Neural cell (in vitro differentiated cells): ENCODE results near the gene ABCA6. TPM values are rescaled to one million over a fixed set of nuclear protein-coding genes. Genes with fewer than 3 reads are reported as not detected.

Source experiments
- H2AFZ ChIP-seq: fragments of 200-600, 300-800 bp; sonication (generic), shearing (Covaris generic); 2 replicates; pipeline ENCODE4 v1.6.0; 2014; ENCODE audit warnings: low read depth, mild to moderate bottlenecking, antibody characterized with exemption, low read length, moderate library complexity
- H3F3A ChIP-seq: fragments of 200-600 bp; shearing (Covaris generic); 2 replicates; pipeline ENCODE4 v1.6.1; 2016; ENCODE audit warnings: mild to moderate bottlenecking, moderate library complexity, mixed read lengths, antibody characterized with exemption, low read length; ENCODE audit not compliant: insufficient read depth, poor library complexity, severe bottlenecking
- H3K27ac ChIP-seq: fragments of 200-600, 300-800 bp; sonication (generic), shearing (Covaris generic); 2 replicates; pipeline ENCODE4 v1.5.1; 2014; ENCODE audit warnings: mild to moderate bottlenecking, low read length, moderate library complexity
- H3K27me3 ChIP-seq: fragments of 300-800, 200-600 bp; sonication (generic), shearing (Covaris generic); 2 replicates; pipeline ENCODE4 v1.6.0; 2014; ENCODE audit warnings: mild to moderate bottlenecking, low read depth, low read length, moderate library complexity; ENCODE audit not compliant: insufficient read depth
- H3K36me3 ChIP-seq: fragments of 300-800, 200-600 bp; sonication (generic), shearing (Covaris generic); 2 replicates; pipeline ENCODE4 v1.5.1; 2014; ENCODE audit warnings: mild to moderate bottlenecking, antibody characterized with exemption, low read length, moderate library complexity; ENCODE audit not compliant: insufficient read depth
- H3K4me2 ChIP-seq: fragments of 300-800, 200-600 bp; sonication (generic), shearing (Covaris generic); 2 replicates; pipeline ENCODE4 v1.6.0; 2014; ENCODE audit warnings: mild to moderate bottlenecking, low read length
- H3K4me3 ChIP-seq: fragments of 300-800, 200-600 bp; sonication (generic), shearing (Covaris generic); 2 replicates; pipeline ENCODE4 v1.5.1; 2014; ENCODE audit warnings: mild to moderate bottlenecking, low read length, moderate library complexity
- H3K79me2 ChIP-seq: fragments of 200-600 bp; shearing (Covaris generic); replicated peaks from 2 replicates; pipeline ENCODE4 v1.6.0; 2014; ENCODE audit warnings: mild to moderate bottlenecking, low read length, moderate library complexity; ENCODE audit not compliant: insufficient read depth
- H3K9ac ChIP-seq: fragments of 300-800, 200-600 bp; sonication (generic), shearing (Covaris generic); 2 replicates; pipeline ENCODE4 v1.6.1; 2016; ENCODE audit warnings: mild to moderate bottlenecking, low read length, mixed read lengths
- H3K9me2 ChIP-seq: fragments of 200-600 bp; shearing (Covaris generic); 2 replicates; pipeline ENCODE4 v1.6.1; 2016; ENCODE audit warnings: mild to moderate bottlenecking, low read length, mixed read lengths; ENCODE audit not compliant: insufficient read depth
- H3K9me3 ChIP-seq: fragments of 200-600, 300-800 bp; sonication (generic), shearing (Covaris generic); 2 replicates; pipeline ENCODE4 v1.6.1; 2016; ENCODE audit warnings: mild to moderate bottlenecking, mixed run types, low read length, moderate library complexity, mixed read lengths
- H4K20me1 ChIP-seq: fragments of 200-600 bp; shearing (Covaris generic); 2 replicates; pipeline ENCODE4 v1.6.1; 2016; ENCODE audit warnings: mild to moderate bottlenecking, mixed run types; ENCODE audit not compliant: insufficient read depth
- EP300 ChIP-seq: fragments of 450-650 bp; conservative IDR thresholded peaks from 2 replicates; pipeline ENCODE4 v1.6.1; 2014; ENCODE audit warnings: antibody characterized with exemption, mild to moderate bottlenecking, moderate library complexity; ENCODE audit not compliant: poor library complexity, severe bottlenecking
- EZH2 ChIP-seq: fragments of 200-600, 300-800 bp; shearing (Covaris generic), sonication (generic); IDR thresholded peaks from 2 replicates; pipeline ENCODE4 v1.6.1; 2014; ENCODE audit warnings: antibody characterized with exemption, low read length, borderline replicate concordance, mild to moderate bottlenecking; ENCODE audit not compliant: insufficient read depth, poor library complexity, severe bottlenecking
- MXI1 ChIP-seq: fragments of 450-650 bp; conservative IDR thresholded peaks from 2 replicates; pipeline ENCODE4 v1.6.1; 2014; ENCODE audit warnings: antibody characterized with exemption, mild to moderate bottlenecking; ENCODE audit not compliant: poor library complexity, severe bottlenecking
- POLR2AphosphoS5 ChIP-seq: IDR thresholded peaks from 2 replicates; pipeline ENCODE4 v1.6.1; 2012
- RAD21 ChIP-seq: fragments of 450-650 bp; conservative IDR thresholded peaks from 2 replicates; pipeline ENCODE4 v1.6.1; 2014; ENCODE audit warnings: antibody characterized with exemption, mild to moderate bottlenecking, moderate library complexity
- REST ChIP-seq: IDR thresholded peaks from 2 replicates; pipeline ENCODE4 v1.6.1; 2012; ENCODE audit warnings: borderline replicate concordance
- SMC3 ChIP-seq: fragments of 450-650 bp; conservative IDR thresholded peaks from 2 replicates; pipeline ENCODE4 v1.6.1; 2014; ENCODE audit warnings: antibody characterized with exemption, mild to moderate bottlenecking, moderate library complexity; ENCODE audit not compliant: poor library complexity
- TAF1 ChIP-seq: IDR thresholded peaks from 2 replicates; pipeline ENCODE4 v1.6.1; 2012; ENCODE audit warnings: low read depth
- polyA plus RNA-seq: library from polyadenylated mRNA; depleted of rRNA; stranded (reverse); fragments of >200 nt; gene quantifications from 2 replicates; pipeline ENCODE4 v1.2.3, GENCODE V29; 2014
- TF ChIP-seq, protein P1 (sequence below): fragments of 450-650 bp; IDR thresholded peaks from 2 replicates; pipeline ENCODE4 v1.5.1; 2014; ENCODE audit warnings: antibody characterized with exemption, mild to moderate bottlenecking, moderate library complexity; ENCODE audit not compliant: poor library complexity, severe bottlenecking

The ABCA6 gene
- polyA plus RNA-seq, 1 donor from 2014 or later = 1.6 TPM

DNA sequence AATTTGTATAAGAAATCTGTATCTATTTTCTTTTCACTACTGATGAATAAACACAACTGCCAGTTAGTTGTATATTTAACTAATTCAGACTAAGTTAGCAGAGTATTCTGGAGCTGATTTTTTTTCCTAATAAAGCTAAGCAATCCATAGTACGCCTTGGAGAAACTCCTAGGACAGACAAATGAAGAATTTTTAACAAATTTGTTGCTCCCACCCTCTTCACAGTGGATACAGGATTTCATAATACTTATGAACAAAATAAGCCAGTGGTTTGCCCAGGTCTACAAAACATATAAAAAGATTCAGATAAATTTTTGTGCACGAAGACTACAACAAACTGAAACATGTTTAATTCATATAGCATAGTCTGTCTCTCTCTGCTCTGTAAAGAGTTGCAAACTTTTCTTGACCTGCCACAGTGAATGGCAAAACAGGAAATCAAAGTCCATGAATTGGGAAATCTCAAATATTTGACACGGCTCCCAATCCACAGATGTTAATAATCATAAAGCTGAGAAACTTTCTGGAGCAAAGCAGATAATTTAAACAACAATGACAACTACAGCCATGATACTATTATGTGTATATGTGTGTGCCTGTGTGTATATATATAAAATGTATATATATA lies 594 bp upstream of the ABCA6 start:
- H3K36me3 ChIP-seq = no peaks in the 10 kb centered on the region
- no peak overlapping the region for H3K4me3 ChIP-seq
- H3K9ac ChIP-seq = no peak overlapping the region
- H3K4me2 ChIP-seq = no peak overlapping the region
- H3K27ac ChIP-seq = no peak overlapping the region
- H3K9me3 ChIP-seq = no peaks in the 10 kb centered on the region
- no peaks in the 10 kb centered on the region for H3K9me2 ChIP-seq
- no peak overlapping the region for H2AFZ ChIP-seq
- no peaks in the 10 kb centered on the region for H3F3A ChIP-seq
- no peaks in the 10 kb centered on the region for H3K79me2 ChIP-seq
- no peaks in the 10 kb centered on the region for H4K20me1 ChIP-seq
- H3K27me3 ChIP-seq = no peaks in the 10 kb centered on the region
- TF ChIP-seq POLR2AphosphoS5 = no peak
- no peak for TF ChIP-seq EZH2
- no peak for TF ChIP-seq SMC3
- TF ChIP-seq RAD21 = no peak
- TF ChIP-seq REST = no peak
- TF ChIP-seq EP300 = no peak
- no peak for TF ChIP-seq TAF1
- TF ChIP-seq, protein P1, sequence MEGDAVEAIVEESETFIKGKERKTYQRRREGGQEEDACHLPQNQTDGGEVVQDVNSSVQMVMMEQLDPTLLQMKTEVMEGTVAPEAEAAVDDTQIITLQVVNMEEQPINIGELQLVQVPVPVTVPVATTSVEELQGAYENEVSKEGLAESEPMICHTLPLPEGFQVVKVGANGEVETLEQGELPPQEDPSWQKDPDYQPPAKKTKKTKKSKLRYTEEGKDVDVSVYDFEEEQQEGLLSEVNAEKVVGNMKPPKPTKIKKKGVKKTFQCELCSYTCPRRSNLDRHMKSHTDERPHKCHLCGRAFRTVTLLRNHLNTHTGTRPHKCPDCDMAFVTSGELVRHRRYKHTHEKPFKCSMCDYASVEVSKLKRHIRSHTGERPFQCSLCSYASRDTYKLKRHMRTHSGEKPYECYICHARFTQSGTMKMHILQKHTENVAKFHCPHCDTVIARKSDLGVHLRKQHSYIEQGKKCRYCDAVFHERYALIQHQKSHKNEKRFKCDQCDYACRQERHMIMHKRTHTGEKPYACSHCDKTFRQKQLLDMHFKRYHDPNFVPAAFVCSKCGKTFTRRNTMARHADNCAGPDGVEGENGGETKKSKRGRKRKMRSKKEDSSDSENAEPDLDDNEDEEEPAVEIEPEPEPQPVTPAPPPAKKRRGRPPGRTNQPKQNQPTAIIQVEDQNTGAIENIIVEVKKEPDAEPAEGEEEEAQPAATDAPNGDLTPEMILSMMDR = no peak
- TF ChIP-seq MXI1 = no peak

DNA sequence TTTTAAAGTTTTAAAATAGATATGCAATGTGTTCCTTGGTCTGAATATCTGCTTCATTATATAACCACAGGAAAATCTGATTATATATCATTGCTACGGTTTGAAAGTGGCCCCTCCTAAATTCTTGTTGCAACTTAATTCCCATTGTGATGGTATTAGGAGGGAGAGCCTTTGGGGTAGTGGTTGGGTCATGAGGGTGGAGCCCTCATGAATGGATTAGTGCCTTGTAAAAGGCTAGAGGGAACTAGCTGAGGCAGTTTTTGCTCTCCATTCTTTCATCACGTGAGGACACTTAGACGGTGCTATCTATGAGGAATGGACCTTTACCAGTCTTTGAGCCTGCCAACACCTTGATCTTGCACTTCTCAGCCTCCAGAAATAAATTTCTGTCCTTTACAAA lies 7.6 kb downstream of the ABCA6 start:
- TF ChIP-seq POLR2AphosphoS5 (no peak), EP300 (no peak), SMC3 (no peak), TAF1 (no peak), RAD21 (no peak), REST (no peak), MXI1 (no peak), EZH2 (no peak)
- TF ChIP-seq, protein P1 = no peak
- H3F3A ChIP-seq = no peaks in the 10 kb centered on the region
- no peaks in the 10 kb centered on the region for H3K79me2 ChIP-seq
- H3K27ac ChIP-seq = no peak overlapping the region
- no peak overlapping the region for H2AFZ ChIP-seq
- H3K4me3 ChIP-seq = no peak overlapping the region
- no peaks in the 10 kb centered on the region for H4K20me1 ChIP-seq
- no peaks in the 10 kb centered on the region for H3K9me2 ChIP-seq
- no peaks in the 10 kb centered on the region for H3K9me3 ChIP-seq
- no peaks in the 10 kb centered on the region for H3K27me3 ChIP-seq
- H3K9ac ChIP-seq = no peak overlapping the region
- H3K36me3 ChIP-seq = no peaks in the 10 kb centered on the region
- no peak overlapping the region for H3K4me2 ChIP-seq
